H1 (cell line): ENCODE measurements around the gene CTSW. TPM values are rescaled to one million over a fixed set of nuclear protein-coding genes. Genes with fewer than 3 reads are reported as not detected.

Experiments
- CTCF ChIA-PET: fragments of 300-600 bp; sonication (Branson Sonifier 250); formaldehyde crosslinking; loops from one replicate; lab custom pipeline; 2021; ENCODE audit not compliant: partially characterized antibody; lab: Charles Lee
- POLR2A ChIA-PET: fragments of 300-600 bp; sonication (Branson Sonifier 250); formaldehyde crosslinking; loops from one replicate; lab custom pipeline; 2021; ENCODE audit warnings: inconsistent platforms; ENCODE audit not compliant: partially characterized antibody; lab: Charles Lee
- DNase-seq, 2 experiments: peaks; one replicate each; pipeline versions ENCODE4 v3.0.0 to v3.0.0-alpha.2; 2010 to 2022; ENCODE audit warnings: low spot score in 2 of 2, low read depth in 1 of 2, mixed read lengths in 1 of 2
- FAIRE-seq: peaks from 2 replicates; lab custom pipeline; 2011; peaks lifted over from hg19 to GRCh38; lab: Jason Lieb, UNC
- H2AFZ ChIP-seq: 2 replicates; pipeline ENCODE4 v1.8.1; 2012; ENCODE audit warnings: low read length, inconsistent platforms
- H2AK5ac ChIP-seq: 2 replicates; pipeline ENCODE4 v1.6.1; 2013; ENCODE audit warnings: low read depth, low read length
- H2BK120ac ChIP-seq: replicated peaks from 2 replicates; pipeline ENCODE3; 2013; ENCODE audit warnings: low read depth, low read length, inconsistent platforms
- H2BK12ac ChIP-seq: 2 replicates; pipeline ENCODE4 v1.6.1; 2013; ENCODE audit warnings: low read depth, low read length
- H2BK15ac ChIP-seq: 2 replicates; pipeline ENCODE4 v1.6.1; 2013; ENCODE audit warnings: low read length
- H2BK20ac ChIP-seq: 2 replicates; pipeline ENCODE4 v1.6.1; 2013; ENCODE audit warnings: low read length
- H2BK5ac ChIP-seq: 2 replicates; pipeline ENCODE4 v1.6.1; 2013; ENCODE audit warnings: low read depth, low read length
- H3K14ac ChIP-seq: 2 replicates; pipeline ENCODE4 v1.6.1; 2013; ENCODE audit warnings: inconsistent platforms; ENCODE audit not compliant: insufficient read length
- H3K18ac ChIP-seq: 2 replicates; pipeline ENCODE4 v1.6.1; 2013; ENCODE audit warnings: low read length; ENCODE audit errors: extremely low read depth
- H3K23ac ChIP-seq: 2 replicates; pipeline ENCODE4 v1.6.1; 2013; ENCODE audit warnings: inconsistent platforms; ENCODE audit not compliant: insufficient read length
- H3K23me2 ChIP-seq: 2 replicates; pipeline ENCODE4 v1.6.1; 2013; ENCODE audit warnings: low read depth, low read length
- H3K27ac ChIP-seq: 2 replicates; pipeline ENCODE4 v1.6.1; 2011; ENCODE audit warnings: low read depth, low read length, inconsistent platforms
- H3K27me3 ChIP-seq, 4 experiments: replicated peaks in 1 of 4; 1 replicate in 1 of 4; 2 replicates in 3 of 4; pipeline versions ENCODE4 v1.6.1 to v1.8.1; 2011 to 2013; ENCODE audit warnings: low read length in 3 of 4, mild to moderate bottlenecking in 3 of 4, inconsistent platforms in 2 of 4, mixed read lengths in 2 of 4, moderate library complexity in 1 of 4; ENCODE audit not compliant: control insufficient read depth in 3 of 4, insufficient read depth in 3 of 4; ENCODE audit errors: extremely low read depth in 1 of 4
- H3K36me3 ChIP-seq, 4 experiments: 2 replicates each; pipeline versions ENCODE4 v1.6.1 to v1.8.1; 2011 to 2013; ENCODE audit warnings: mild to moderate bottlenecking in 4 of 4, low read length in 3 of 4, moderate library complexity in 2 of 4, control low read depth in 1 of 4, inconsistent platforms in 1 of 4; ENCODE audit not compliant: insufficient read depth in 4 of 4, control insufficient read depth in 2 of 4
- H3K4ac ChIP-seq: replicated peaks from 2 replicates; pipeline ENCODE3; 2013; ENCODE audit warnings: low read length, low read depth, mixed read lengths, inconsistent platforms; ENCODE audit not compliant: insufficient read length
- H3K4me1 ChIP-seq, 4 experiments: replicated peaks in 1 of 4; 1 replicate in 1 of 4; 2 replicates in 3 of 4; pipeline versions ENCODE4 v1.6.1 to v1.8.1; 2011 to 2013; ENCODE audit warnings: low read length in 3 of 4, inconsistent platforms in 2 of 4, mixed read lengths in 1 of 4; ENCODE audit not compliant: insufficient read depth in 4 of 4, control insufficient read depth in 3 of 4
- H3K4me2 ChIP-seq, 2 experiments: 2 replicates each; pipeline versions ENCODE4 v1.6.1 to v1.8.1; 2011 to 2013; ENCODE audit warnings: low read depth in 2 of 2, low read length in 2 of 2, control low read depth in 1 of 2, inconsistent platforms in 1 of 2, mild to moderate bottlenecking in 1 of 2; ENCODE audit not compliant: insufficient read depth in 1 of 2
- H3K4me3 ChIP-seq, 4 experiments: fragments of 200-600, 300-600 bp in 1 of 4; sonication (generic), shearing (Covaris generic), sonication (Bioruptor Twin) in 1 of 4; 2 replicates each; pipeline versions ENCODE4 v1.5.1 to v1.8.1; 2011 to 2016; ENCODE audit warnings: low read length in 4 of 4, low read depth in 3 of 4, control low read depth in 2 of 4, inconsistent platforms in 2 of 4, mild to moderate bottlenecking in 2 of 4, mixed read lengths in 1 of 4, moderate library complexity in 1 of 4; ENCODE audit not compliant: insufficient read depth in 2 of 4; ENCODE audit errors: extremely low read depth in 1 of 4
- H3K56ac ChIP-seq: replicated peaks from 2 replicates; pipeline ENCODE3; 2013; ENCODE audit warnings: low read depth, mild to moderate bottlenecking, mixed read lengths, low read length, inconsistent platforms; ENCODE audit not compliant: insufficient read length
- H3K79me1 ChIP-seq: 2 replicates; pipeline ENCODE4 v1.6.1; 2013; ENCODE audit warnings: low read depth, low read length, control low read depth
- H3K79me2 ChIP-seq, 2 experiments: 2 replicates each; pipeline versions ENCODE4 v1.6.1 to v1.8.1; 2012 to 2013; ENCODE audit warnings: low read length in 2 of 2, mild to moderate bottlenecking in 2 of 2, inconsistent platforms in 1 of 2; ENCODE audit not compliant: insufficient read depth in 2 of 2, control insufficient read depth in 1 of 2
- H3K9ac ChIP-seq, 4 experiments: replicated peaks in 1 of 4; 1 replicate in 1 of 4; 2 replicates in 3 of 4; pipeline versions ENCODE4 v1.6.1 to v1.8.1; 2011 to 2013; ENCODE audit warnings: low read depth in 3 of 4, low read length in 3 of 4, control low read depth in 2 of 4, mild to moderate bottlenecking in 2 of 4, moderate library complexity in 2 of 4, inconsistent platforms in 1 of 4; ENCODE audit errors: extremely low read depth in 1 of 4
- H3K9me3 ChIP-seq, 2 experiments: 2 replicates each; pipeline versions ENCODE4 v1.6.1 to v1.8.1; 2012 to 2013; ENCODE audit warnings: mild to moderate bottlenecking in 2 of 2, moderate library complexity in 2 of 2, control low read depth in 1 of 2, inconsistent platforms in 1 of 2, low read depth in 1 of 2, low read length in 1 of 2, mixed read lengths in 1 of 2; ENCODE audit not compliant: insufficient read depth in 2 of 2
- H4K20me1 ChIP-seq, 2 experiments: replicated peaks in 1 of 2; 2 replicates each; pipeline versions ENCODE3 to v1.8.1; 2011 to 2013; ENCODE audit warnings: inconsistent platforms in 2 of 2, low read length in 2 of 2, mild to moderate bottlenecking in 1 of 2; ENCODE audit not compliant: insufficient read depth in 2 of 2, control insufficient read depth in 1 of 2
- H4K5ac ChIP-seq: 2 replicates; pipeline ENCODE4 v1.6.1; 2013; ENCODE audit warnings: low read length, low read depth, mixed read lengths, inconsistent platforms; ENCODE audit not compliant: insufficient read length
- H4K8ac ChIP-seq: 2 replicates; pipeline ENCODE4 v1.8.0; 2013; ENCODE audit warnings: mild to moderate bottlenecking, moderate library complexity, low read length, inconsistent platforms; ENCODE audit not compliant: insufficient read depth; ENCODE audit errors: extremely low read depth
- H4K91ac ChIP-seq: replicated peaks from 2 replicates; pipeline ENCODE3; 2013; ENCODE audit warnings: low read length, mixed read lengths, inconsistent platforms; ENCODE audit not compliant: insufficient read length
- BRCA1 ChIP-seq: IDR thresholded peaks from 2 replicates; pipeline ENCODE4 v1.6.1; 2012; ENCODE audit warnings: low read depth, low read length, improper control_type of control experiment
- CHD2 ChIP-seq: IDR thresholded peaks from 2 replicates; pipeline ENCODE4 v1.6.1; 2012; ENCODE audit warnings: low read length, improper control_type of control experiment
- EZH2 ChIP-seq: fragments of 200-600 bp; sonication (generic); IDR thresholded peaks from 2 replicates; pipeline ENCODE4 v1.7.1; 2012; ENCODE audit warnings: low read depth, mild to moderate bottlenecking, moderate library complexity, low read length, inconsistent platforms; ENCODE audit not compliant: severe bottlenecking
- JUN ChIP-seq: IDR thresholded peaks from 2 replicates; pipeline ENCODE4 v1.6.1; 2011; ENCODE audit warnings: low read depth, mild to moderate bottlenecking, improper control_type of control experiment, low read length
- KDM4A ChIP-seq: IDR thresholded peaks from one replicate; pipeline ENCODE4 v1.7.1; 2012; ENCODE audit warnings: low read depth, mild to moderate bottlenecking, moderate library complexity, low read length, inconsistent platforms; ENCODE audit not compliant: severe bottlenecking
- NANOG ChIP-seq: IDR thresholded peaks from 2 replicates; pipeline ENCODE4 v1.6.1; 2011; ENCODE audit warnings: low read length, low read depth, mild to moderate bottlenecking, inconsistent platforms; ENCODE audit not compliant: insufficient read depth, poor library complexity, severe bottlenecking
- POLR2AphosphoS5 ChIP-seq: IDR thresholded peaks from 2 replicates; pipeline ENCODE4 v1.6.1; 2011; ENCODE audit warnings: low read depth, low read length
- RFX5 ChIP-seq: IDR thresholded peaks from 2 replicates; pipeline ENCODE4 v1.6.1; 2011; ENCODE audit warnings: low read depth, low read length, improper control_type of control experiment, borderline replicate concordance
- SIN3A ChIP-seq, 2 experiments: IDR thresholded peaks in 1 of 2; conservative IDR thresholded peaks in 1 of 2; 2 replicates each; pipeline ENCODE4 v1.6.1; 2011 to 2012; ENCODE audit warnings: low read length in 2 of 2, improper control_type of control experiment in 1 of 2, low read depth in 1 of 2, mild to moderate bottlenecking in 1 of 2
- SIX5 ChIP-seq: IDR thresholded peaks from 2 replicates; pipeline ENCODE4 v1.6.1; 2011; ENCODE audit warnings: mild to moderate bottlenecking, low read depth, low read length
- SP4 ChIP-seq: IDR thresholded peaks from 2 replicates; pipeline ENCODE4 v1.6.1; 2012; ENCODE audit warnings: low read length, inconsistent platforms
- YY1 ChIP-seq: IDR thresholded peaks from 2 replicates; pipeline ENCODE4 v1.6.1; 2011; ENCODE audit warnings: low read depth, mild to moderate bottlenecking, low read length
- WGBS, 2 experiments: shearing (Covaris generic) in 1 of 2; methylation state at CpG; one replicate each; pipeline versions ENCODE4 v1.1.6 to v1.1.7; 2013 to 2015; ENCODE audit warnings: low lambda C conversion rate in 2 of 2, mixed read lengths in 2 of 2, inconsistent platforms in 1 of 2, low coverage in 1 of 2, missing lambda C conversion rate in 1 of 2; ENCODE audit not compliant: insufficient replicate concordance in 2 of 2, insufficient coverage in 1 of 2, insufficient read length in 1 of 2; ENCODE audit errors: extremely low coverage in 1 of 2, missing lambda C conversion rate in 1 of 2; 5-methylcytosine and 5-hydroxymethylcytosine counted together
- polyA plus RNA-seq, 7 experiments: library from polyadenylated mRNA; depleted of rRNA in 3 of 7; stranded (reverse) in 5 of 7; unstranded in 2 of 7; fragments of >200 nt in 5 of 7; fragments of 200-250 nt in 2 of 7; gene quantifications; 1 replicate in 5 of 7; 2 replicates in 1 of 7; 4 replicates in 1 of 7; pipeline versions ENCODE4 v1.2.1 to v1.2.3, GENCODE V29; 2011 to 2013; ENCODE audit warnings: missing spikeins in 2 of 7, mixed read lengths in 2 of 7
- total RNA-seq: library from RNA; stranded (reverse); fragmentation: NEBNext Ultra II Directional; extraction: Animal tissue kit (Norgen Biotek cat#: 25700); gene quantifications from 2 replicates; pipeline ENCODE4 v1.2.1, GENCODE V29; 2021

The CTSW gene
- total and polyA plus RNA-seq, 2 of the 8 experiments (the other 6 are each of a cell fraction or from before 2014, with no cell fraction given) = not detected

GRCh38 chr11:65868076-65868667 lies 11.5 kb upstream of the CTSW start:
- FAIRE-seq = peak; percentile 85
- DNase-seq = no peak
- peak overlapping the region; percentile 47 for H4K91ac ChIP-seq
- H3K23me2 ChIP-seq = peaks cover 8% of the 10 kb centered on the region; the same call in 1 of the 2 replicates
- H2AK5ac ChIP-seq = no peak overlapping the region; the same call in 1 of the 2 replicates
- H4K8ac ChIP-seq = peak overlapping the region; percentile 54
- H2BK20ac ChIP-seq = 0 out of 2 replicates have a peak overlapping the region, but pooled peaks have one; percentile 18
- H3K4me2 ChIP-seq = peak overlapping the region; percentile 86 to 93
- H2BK5ac ChIP-seq = no peak overlapping the region
- peaks cover 0 to 2% of the 10 kb centered on the region in 2 experiments for H4K20me1 ChIP-seq
- peaks cover 0 to 9% (median 3%) of the 10 kb centered on the region in 4 experiments; a peak in 5 of 7 replicates for H3K4me1 ChIP-seq
- H3K4ac ChIP-seq = no peak overlapping the region
- no peak overlapping the region for H3K56ac ChIP-seq
- H3K79me2 ChIP-seq = no peaks in the 10 kb centered on the region
- peak overlapping the region; percentile 29; the same call in 1 of the 2 replicates for H3K18ac ChIP-seq
- no peak overlapping the region for H3K9ac ChIP-seq
- H3K14ac ChIP-seq = no peak overlapping the region
- H3K79me1 ChIP-seq = no peaks in the 10 kb centered on the region; the same call in 1 of the 2 replicates
- H4K5ac ChIP-seq = no peak overlapping the region
- peak overlapping the region; percentile 81; the same call in 1 of the 2 replicates for H2BK15ac ChIP-seq
- peaks cover 0 to 30% (median 14%) of the 10 kb centered on the region in 4 experiments; a peak in 4 of 7 replicates for H3K27me3 ChIP-seq
- H3K9me3 ChIP-seq = no peaks in the 10 kb centered on the region
- 48% methylated on average over 19 of the region's 19 CpGs; no CpG with 5 or more reads in 1 of the 2 experiments for WGBS, 2 experiments
- peak overlapping the region; percentile 64 to 74 (median 74) for H3K4me3 ChIP-seq
- ChIA-PET CTCF (interaction anchor here (1.3 to 8.9 kb wide), 7 partner anchors 8 to 144 kb away, joined by 3 to 210 read pairs (median 4); partner anchors contain the start of genes CCDC85B, CFL1, CST6 and FIBP), POLR2A (interaction anchor here (0.6 to 39.7 kb wide), 7 partner anchors 7 to 140 kb away, joined by 3 to 1071 read pairs (median 6); partner anchors contain the start of genes BANF1, CCDC85B, CFL1 and CTSW)
- H2AFZ ChIP-seq = no peak overlapping the region
- peak overlapping the region; percentile 50; the same call in 1 of the 2 replicates for H2BK12ac ChIP-seq
- H3K27ac ChIP-seq = no peak overlapping the region
- no peak overlapping the region for H2BK120ac ChIP-seq
- H3K23ac ChIP-seq = no peak overlapping the region
- peaks cover 5 to 17% (median 14%) of the 10 kb centered on the region in 4 experiments for H3K36me3 ChIP-seq
- TF ChIP-seq SIX5 (peak; percentile 96), NANOG (no peak), KDM4A (peak; percentile 9), RFX5 (no peak), EZH2 (no peak), POLR2AphosphoS5 (peak; percentile 21; the same call in 1 of the 2 replicates), YY1 (peak; percentile 8; the same call in 1 of the 2 replicates), SIN3A (conservative IDR thresholded peaks at IDR 0.05 in 1 of 2, IDR thresholded peaks at IDR 0.05 in 1 of 2; ENCODE audit: low read depth in 1 of 2, low read length in 2 of 2) (peak in 1 of 2 experiments; percentile 31; a peak in 1 of 4 replicates), CHD2 (0 out of 2 replicates have a peak, but pooled peaks have one; percentile 12), BRCA1 (no peak), SP4 (0 out of 2 replicates have a peak, but pooled peaks have one; percentile 34), JUN (no peak)
